AG09319 (cell line): Measurements from ENCODE around the gene ATP11A.

Source experiments
- DNase-seq: peaks from one replicate; pipeline ENCODE4 v3.0.0-alpha.2; 2010; ENCODE audit warnings: low read depth; ENCODE audit errors: extremely low read depth
- CTCF ChIP-seq: IDR thresholded peaks from 2 replicates; pipeline ENCODE4 v1.5.1; 2011; ENCODE audit warnings: low read depth, mild to moderate bottlenecking, inconsistent platforms, low read length, moderate library complexity

The ATP11A gene

GRCh38 chr13:112851107-112852038 is 161.5 kb downstream of the ATP11A start:
- DNase-seq: no peak
- TF ChIP-seq CTCF: no peak

GRCh38 chr13:112852392-112852791 is 162.6 kb downstream of the ATP11A start:
- DNase-seq: no peak
- no peak for TF ChIP-seq CTCF

GRCh38 chr13:112852808-112853207 is 163.0 kb downstream of the ATP11A start:
- TF ChIP-seq CTCF: no peak

GRCh38 chr13:112854321-112854720 is 164.5 kb downstream of the ATP11A start:
- no peak for DNase-seq
- no peak for TF ChIP-seq CTCF

More at GRCh38 chr13:112852808-112853207, 163.0 kb downstream of the ATP11A start:
- no peak for DNase-seq

- DNase-seq: no peak
- TF ChIP-seq CTCF: no peak
Measured at GRCh38 chr13:112855859-112856258, 166.0 kb downstream of the ATP11A start.

GRCh38 chr13:112857914-112858490 is 168.2 kb downstream of the ATP11A start:
- no peak for TF ChIP-seq CTCF

More at GRCh38 chr13:112857914-112858490, 168.2 kb downstream of the ATP11A start:
- no peak for DNase-seq
